NT2/D1 (cell line): ENCODE data around the gene TMEM154.

Source experiments
- YY1 ChIP-seq: IDR thresholded peaks from 2 replicates; pipeline ENCODE4 v1.6.1; 2011; ENCODE audit not compliant: insufficient read length, insufficient read depth
- ZNF274 ChIP-seq: IDR thresholded peaks from 2 replicates; pipeline ENCODE4 v1.6.1; 2011; ENCODE audit warnings: mild to moderate bottlenecking, low read depth, low read length

GRCh38 chr4:152605641-152606335 is 74.0 kb downstream of the TMEM154 start:
- TF ChIP-seq ZNF274 (no peak), YY1 (no peak)
